Stimulated activated CD8-positive, alpha-beta memory T cell treated with anti-CD3 and anti-CD28 coated beads, Interleukin-7, amount 100 ng/mL, for 24 hours (primary cell): ENCODE measurements around the gene TPMT.
"Not testable (repeated sequence)": the region's sequence is repeated elsewhere in the genome, so short reads cannot be mapped to it uniquely, and the experiment has no call there.

Source experiments
- DNase-seq: peaks from one replicate; pipeline ENCODE4 v3.0.0-alpha.2; 2020; ENCODE audit warnings: low read depth

Gene TPMT

GRCh38 chr6:18155864-18156421 lies 1.1 kb upstream of the TPMT start:
- DNase-seq: no peak

- peak; percentile 93 for DNase-seq
Observed at GRCh38 chr6:18155150-18155863, 430 bp upstream of the TPMT start, which contains the start of gene KDM1B. KDM1B (plus strand) TSS chr6:18155422; CDS start chr6:18159896, 4,474 bp downstream.

- DNase-seq: no peak
Observed at GRCh38 chr6:18153311-18153703, 1.6 kb downstream of the TPMT start.

- no peak for DNase-seq
Observed at GRCh38 chr6:18151801-18152200, 3.1 kb downstream of the TPMT start.

GRCh38 chr6:18151391-18151790 lies 3.5 kb downstream of the TPMT start:
- DNase-seq: not testable (repeated sequence)

GRCh38 chr6:18148304-18149025 lies 6.4 kb downstream of the TPMT start:
- DNase-seq: no peak

GRCh38 chr6:18147616-18148015 lies 7.3 kb downstream of the TPMT start:
- no peak for DNase-seq

- DNase-seq: no peak
Observed at GRCh38 chr6:18147160-18147559, 7.7 kb downstream of the TPMT start.

GRCh38 chr6:18142591-18142861 lies 12.4 kb downstream of the TPMT start:
- DNase-seq: no peak

- DNase-seq: no peak
Observed at GRCh38 chr6:18141805-18142590, 12.9 kb downstream of the TPMT start.

GRCh38 chr6:18139935-18140621 lies 14.8 kb downstream of the TPMT start:
- DNase-seq: no peak

- DNase-seq: no peak
Observed at GRCh38 chr6:18138906-18139305, 16.0 kb downstream of the TPMT start.

GRCh38 chr6:18136260-18136659 lies 18.6 kb downstream of the TPMT start:
- DNase-seq: no peak

GRCh38 chr6:18135171-18135570 lies 19.7 kb downstream of the TPMT start:
- DNase-seq: no peak

GRCh38 chr6:18132346-18132745 lies 22.5 kb downstream of the TPMT start:
- no peak for DNase-seq

GRCh38 chr6:18126121-18126520 lies 28.8 kb downstream of the TPMT start:
- no peak for DNase-seq

GRCh38 chr6:18122128-18123093 lies 32.5 kb downstream of the TPMT start, which contains the start of gene NHLRC1:
NHLRC1 (minus strand) TSS chr6:18122677; CDS start chr6:18122606, 71 bp downstream.
- peak; percentile 54 for DNase-seq

GRCh38 chr6:18121580-18122127 lies 33.2 kb downstream of the TPMT start:
- no peak for DNase-seq

- DNase-seq: no peak
Observed at GRCh38 chr6:18119236-18119635, 35.6 kb downstream of the TPMT start.

GRCh38 chr6:18118330-18118729 lies 36.5 kb downstream of the TPMT start:
- no peak for DNase-seq
